ENCODE results near the gene AMDHD1. TPM values are rescaled to one million over a fixed set of nuclear protein-coding genes. Genes with fewer than 3 reads are reported as not detected.

AMDHD1 gene
- total and polyA plus RNA-seq, 4 experiments from 2014 or later: 0.29 to 2.3 (median 1.8) TPM; not detected in 1

DNA sequence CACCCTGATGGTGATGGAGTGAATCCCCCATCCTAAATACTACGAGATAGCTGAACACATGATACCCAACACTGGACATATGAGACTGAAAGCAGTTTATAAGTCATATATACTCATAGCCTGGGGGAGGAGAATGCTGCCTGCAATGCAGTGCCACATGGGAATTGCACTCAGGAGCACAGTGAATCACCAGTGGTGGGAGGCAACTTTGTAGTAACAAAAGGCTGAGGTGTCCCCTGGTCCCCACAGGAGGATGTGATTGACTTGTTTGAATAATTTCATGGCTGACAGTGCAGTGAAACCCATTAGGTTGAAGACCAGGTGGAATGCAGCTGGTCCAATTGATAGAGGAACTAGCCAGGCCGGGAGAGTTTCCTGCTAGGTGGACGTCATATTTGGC, 20.9 kb upstream of the AMDHD1 start:
- no peak overlapping the region for H3K4me3 ChIP-seq (ENCODE audit: low read length in 2 of 2)
- Mint-ChIP-seq H3K4me3 (no peak overlapping the region), H3K4me1 (no peaks in the 10 kb centered on the region), H3K27me3 (no peaks in the 10 kb centered on the region), H3K36me3 (no peaks in the 10 kb centered on the region), H3K27ac (no peak overlapping the region), H3K9me3 (peaks cover 0 to 14% (median 0%) of the 10 kb centered on the region in 8 donors)
- no peaks in the 10 kb centered on the region for H3K9me3 ChIP-seq (ENCODE audit: control insufficient read depth in 1 of 2, low read length in 2 of 2)
- no peaks in the 10 kb centered on the region for H3K36me3 ChIP-seq (ENCODE audit: insufficient read depth, low read length)
- POLR2A ChIA-PET (ENCODE audit: partially characterized antibody): no interaction called here
- no peak for DNase-seq
- CTCF ChIA-PET (ENCODE audit: partially characterized antibody): interaction anchor here (1.3 to 2.8 kb wide), 3 partner anchors 19 to 76 kb away, joined by 3 to 15 read pairs (median 4); partner anchors contain the start of gene AMDHD1
- intact Hi-C loops (cut with micrococcal nuclease): no loop called here
- H3K4me1 ChIP-seq (ENCODE audit: insufficient read depth, low read length): no peaks in the 10 kb centered on the region
- no peak overlapping the region for H3K27ac ChIP-seq (ENCODE audit: low read depth, low read length)
- no peaks in the 10 kb centered on the region for H3K27me3 ChIP-seq (ENCODE audit: insufficient read depth, low read length)

GRCh38 chr12:95940514-95940913, 2.6 kb upstream of the AMDHD1 start:
- peak overlapping the region in 2 of 7 donors; percentile 45 to 79 for H3K27ac Mint-ChIP-seq
- Histone ChIP-seq H3K4me1 (ENCODE audit: insufficient read depth, low read length) (peaks cover 12% of the 10 kb centered on the region), H3K27ac (ENCODE audit: low read depth, low read length) (no peak overlapping the region), H3K27me3 (ENCODE audit: insufficient read depth, low read length) (no peaks in the 10 kb centered on the region), H3K9me3 (ENCODE audit: control insufficient read depth in 1 of 2, low read length in 2 of 2) (no peaks in the 10 kb centered on the region), H3K36me3 (ENCODE audit: insufficient read depth, low read length) (no peaks in the 10 kb centered on the region), H3K4me3 (ENCODE audit: low read length in 2 of 2) (no peak overlapping the region)
- peak overlapping the region in 2 of 8 donors; percentile 4 to 48 for H3K4me3 Mint-ChIP-seq
- H3K4me1 Mint-ChIP-seq: peaks cover 5 to 12% (median 7%) of the 10 kb centered on the region in 4 donors
- POLR2A ChIA-PET (ENCODE audit: partially characterized antibody): no interaction called here
- no peaks in the 10 kb centered on the region for H3K9me3 Mint-ChIP-seq
- no peak for DNase-seq
- CTCF ChIA-PET (ENCODE audit: partially characterized antibody): interaction anchor here (0.6 to 2.7 kb wide), 2 partner anchors 22 to 518 kb away, joined by 4 to 13 read pairs; no protein-coding TSS in a partner anchor
- intact Hi-C loops (cut with micrococcal nuclease): no loop called here
- no peaks in the 10 kb centered on the region for H3K27me3 Mint-ChIP-seq
- peaks cover 0 to 5% of the 10 kb centered on the region in 2 donors for H3K36me3 Mint-ChIP-seq

DNA sequence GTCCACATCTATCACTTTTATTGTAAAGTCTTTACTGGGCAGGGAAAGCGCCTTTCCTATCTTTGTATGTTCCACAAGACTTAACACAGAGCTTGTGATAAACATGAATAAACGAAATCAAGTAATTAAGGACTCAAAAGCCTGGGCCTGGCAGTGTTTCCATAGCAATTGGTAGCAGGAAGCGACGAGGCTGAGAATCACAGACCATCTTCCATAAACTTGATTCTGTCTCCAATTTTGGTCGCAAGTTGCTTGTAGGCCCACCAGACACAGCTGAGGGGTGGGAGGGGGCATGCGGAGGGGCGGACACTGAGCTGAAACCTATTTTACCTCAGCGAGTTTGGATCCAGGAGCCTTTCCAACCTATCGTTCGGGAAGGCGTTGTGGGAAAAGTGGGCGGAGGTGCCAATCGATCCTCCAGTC, 1.0 kb upstream of the AMDHD1 start:
- Histone ChIP-seq H3K36me3 (ENCODE audit: insufficient read depth, low read length) (no peaks in the 10 kb centered on the region), H3K27ac (ENCODE audit: low read depth, low read length) (peak overlapping the region; percentile 70), H3K27me3 (ENCODE audit: insufficient read depth, low read length) (no peaks in the 10 kb centered on the region), H3K4me3 (ENCODE audit: low read length in 2 of 2) (peak overlapping the region; percentile 69 to 92), H3K9me3 (ENCODE audit: control insufficient read depth in 1 of 2, low read length in 2 of 2) (no peaks in the 10 kb centered on the region), H3K4me1 (ENCODE audit: insufficient read depth, low read length) (peaks cover 12% of the 10 kb centered on the region)
- Mint-ChIP-seq H3K27me3 (no peaks in the 10 kb centered on the region), H3K27ac (peak overlapping the region; percentile 18 to 93 (median 87)), H3K4me3 (peak overlapping the region; percentile 92 to 97 (median 95)), H3K4me1 (peaks cover 5 to 12% (median 7%) of the 10 kb centered on the region in 4 donors), H3K36me3 (peaks cover 0 to 5% of the 10 kb centered on the region in 2 donors), H3K9me3 (no peaks in the 10 kb centered on the region)
- peak in 2 of 5 donors; percentile 8 for DNase-seq
- CTCF ChIA-PET (ENCODE audit: partially characterized antibody): interaction anchor here (0.8 to 4.4 kb wide), 5 partner anchors 9 to 94 kb away, joined by 3 to 34 read pairs (median 6); partner anchors contain the start of genes HAL and LTA4H
- intact Hi-C loops (cut with micrococcal nuclease): loop anchor here (2.0 kb wide), 2 partner anchors 725 to 965 kb away; partner anchors contain the start of genes FGD6, NEDD1 and VEZT
- POLR2A ChIA-PET (ENCODE audit: partially characterized antibody): interaction anchor here (0.8 to 3.4 kb wide), 10 partner anchors 10 to 964 kb away, joined by 3 to 21 read pairs (median 6); partner anchors contain the start of genes LTA4H, METAP2, NEDD1 and SNRPF

DNA sequence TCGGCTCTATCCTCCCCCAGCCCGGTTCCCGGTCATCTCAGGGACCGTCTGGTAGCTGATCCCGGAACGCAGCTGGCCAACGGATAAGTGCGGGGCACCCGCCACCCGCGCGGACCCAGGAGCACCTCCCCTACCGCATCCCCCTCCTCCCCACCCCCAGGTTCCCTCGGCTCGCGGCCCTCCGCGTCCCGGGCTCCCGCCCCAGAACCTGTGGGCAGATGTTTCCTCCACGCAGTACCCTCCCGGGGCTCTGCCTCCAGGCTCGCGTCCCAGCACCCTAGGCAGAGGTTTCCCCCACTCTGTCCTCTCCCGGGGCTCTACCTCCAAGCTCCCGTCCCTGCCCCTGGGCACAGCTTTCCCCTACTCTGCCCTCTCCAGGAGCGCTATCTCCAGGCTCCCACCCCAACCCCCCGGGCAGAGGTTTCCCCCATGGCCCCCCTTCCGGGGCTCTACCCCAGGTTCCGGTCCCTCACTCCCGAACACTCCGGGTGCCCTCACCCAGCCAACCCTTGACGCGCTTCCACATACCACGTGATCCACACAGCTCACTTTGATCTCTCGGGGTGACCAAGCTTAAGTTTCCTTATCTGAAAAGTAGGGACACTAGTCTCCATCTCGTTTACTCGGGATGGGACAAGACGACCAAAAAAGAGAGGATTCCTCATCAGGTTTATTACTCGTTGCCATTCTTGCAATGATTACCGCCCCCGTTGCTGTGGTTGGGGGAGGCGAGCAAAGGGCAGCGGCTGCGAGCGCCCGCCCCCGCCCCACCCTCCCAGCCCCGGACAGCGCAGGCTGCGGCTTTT, 404 bp upstream of the AMDHD1 start, which contains the start of gene CCDC38:
Gene CCDC38 (minus strand): TSS at position 91 of the 806 bp plus-strand sequence. CDS start 6,105 bp downstream, outside the sequence.
- Histone ChIP-seq H3K4me1 (ENCODE audit: insufficient read depth, low read length) (peaks cover 12% of the 10 kb centered on the region), H3K4me3 (ENCODE audit: low read length in 2 of 2) (peak within 1 kb of the TSS; percentile 69 to 92), H3K36me3 (ENCODE audit: insufficient read depth, low read length) (no peaks in the 10 kb centered on the region), H3K27me3 (ENCODE audit: insufficient read depth, low read length) (no peaks in the 10 kb centered on the region), H3K9me3 (ENCODE audit: control insufficient read depth in 1 of 2, low read length in 2 of 2) (no peaks in the 10 kb centered on the region), H3K27ac (ENCODE audit: low read depth, low read length) (peak within 1 kb of the TSS; percentile 70)
- Mint-ChIP-seq H3K27me3 (no peaks in the 10 kb centered on the region), H3K4me1 (peaks cover 5 to 12% (median 7%) of the 10 kb centered on the region in 4 donors), H3K27ac (peak within 1 kb of the TSS; percentile 86 to 97 (median 93)), H3K9me3 (no peaks in the 10 kb centered on the region), H3K4me3 (peak within 1 kb of the TSS; percentile 92 to 97 (median 95)), H3K36me3 (peaks cover 0 to 5% of the 10 kb centered on the region in 2 donors)
- intact Hi-C loops (cut with micrococcal nuclease): loop anchor here (1.0 to 2.0 kb wide), 5 partner anchors 24 to 964 kb away; partner anchors contain the start of genes FGD6, LTA4H, NEDD1 and SNRPF
- peak; percentile 79 to 87 (median 84) for DNase-seq
- ChIA-PET POLR2A (ENCODE audit: partially characterized antibody) (interaction anchor here (0.7 to 3.4 kb wide), 15 partner anchors 9 to 964 kb away, joined by 3 to 21 read pairs (median 5); partner anchors contain the start of genes CDK17, LTA4H, METAP2 and NEDD1), CTCF (ENCODE audit: partially characterized antibody) (interaction anchor here (0.8 to 4.4 kb wide), 10 partner anchors 10 to 93 kb away, joined by 3 to 34 read pairs (median 6); partner anchors contain the start of genes HAL and LTA4H)

- Histone ChIP-seq H3K36me3 (ENCODE audit: insufficient read depth, low read length) (no peaks in the 10 kb centered on the region), H3K4me3 (ENCODE audit: low read length in 2 of 2) (no peak overlapping the region), H3K27me3 (ENCODE audit: insufficient read depth, low read length) (no peaks in the 10 kb centered on the region), H3K4me1 (ENCODE audit: insufficient read depth, low read length) (peaks cover 12% of the 10 kb centered on the region), H3K9me3 (ENCODE audit: control insufficient read depth in 1 of 2, low read length in 2 of 2) (no peaks in the 10 kb centered on the region), H3K27ac (ENCODE audit: low read depth, low read length) (no peak overlapping the region)
- Mint-ChIP-seq H3K4me3 (peak overlapping the region; percentile 85 to 96 (median 94)), H3K36me3 (peaks cover 0 to 5% of the 10 kb centered on the region in 2 donors), H3K27me3 (no peaks in the 10 kb centered on the region), H3K9me3 (no peaks in the 10 kb centered on the region), H3K4me1 (peaks cover 5 to 12% (median 7%) of the 10 kb centered on the region in 4 donors), H3K27ac (peak overlapping the region in 1 of 7 donors; percentile 72)
- POLR2A ChIA-PET (ENCODE audit: partially characterized antibody): interaction anchor here (1.3 to 3.4 kb wide), 4 partner anchors 11 to 470 kb away, joined by 3 to 21 read pairs (median 16); partner anchors contain the start of genes LTA4H and METAP2
- CTCF ChIA-PET (ENCODE audit: partially characterized antibody): interaction anchor here (0.9 to 4.4 kb wide), 8 partner anchors 9 to 84 kb away, joined by 3 to 34 read pairs (median 4); no protein-coding TSS in a partner anchor
- DNase-seq: no peak
- intact Hi-C loops (cut with micrococcal nuclease): no loop called here
These were observed 1.1 kb downstream of the AMDHD1 start for GRCh38 chr12:95944108-95944704.

DNA sequence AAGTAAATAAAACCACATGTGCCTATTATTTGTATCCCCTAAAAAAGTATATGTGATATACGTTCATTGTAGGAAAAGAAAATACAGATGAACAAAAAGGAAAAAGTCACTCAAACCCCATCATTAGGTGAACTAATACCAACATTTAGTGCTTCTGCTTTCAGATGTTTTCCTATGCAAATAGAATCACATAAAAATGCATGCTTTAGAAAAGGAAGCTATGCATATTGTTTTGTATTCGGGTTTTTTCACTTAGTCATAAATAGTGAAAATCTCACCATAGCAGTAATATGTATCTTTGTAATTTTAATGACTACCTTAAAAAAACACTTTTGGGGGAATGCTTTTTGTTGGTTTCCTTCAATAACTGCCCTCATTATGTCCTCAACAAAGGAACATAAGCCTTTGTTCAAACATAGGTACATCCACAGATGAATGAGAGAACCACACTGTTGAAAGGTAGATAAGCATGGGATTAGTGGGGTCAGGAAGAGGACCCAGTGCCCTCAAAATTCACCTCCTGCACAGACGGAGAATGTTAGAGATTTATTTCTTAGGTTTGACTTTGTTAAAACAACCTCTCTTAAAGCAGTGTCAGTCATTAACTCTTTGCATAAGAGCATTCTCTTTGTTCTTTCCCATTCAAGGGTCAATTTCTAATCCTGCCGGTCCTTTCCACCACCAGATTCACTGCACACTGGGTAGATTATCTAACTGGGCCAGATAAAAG, 6.5 kb downstream of the AMDHD1 start:
- H3K4me1 Mint-ChIP-seq: no peaks in the 10 kb centered on the region
- H3K27ac Mint-ChIP-seq: no peak overlapping the region
- CTCF ChIA-PET (ENCODE audit: partially characterized antibody): interaction anchor here (2.0 kb wide), 1 partner anchor 49 kb away, joined by 7 read pairs; no protein-coding TSS in a partner anchor
- H3K9me3 ChIP-seq (ENCODE audit: control insufficient read depth in 1 of 2, low read length in 2 of 2): no peaks in the 10 kb centered on the region
- H3K4me1 ChIP-seq (ENCODE audit: insufficient read depth, low read length): no peaks in the 10 kb centered on the region
- POLR2A ChIA-PET (ENCODE audit: partially characterized antibody): interaction anchor here (0.7 kb wide), 1 partner anchor 81 kb away, joined by 4 read pairs; no protein-coding TSS in a partner anchor
- no peaks in the 10 kb centered on the region for H3K36me3 ChIP-seq (ENCODE audit: insufficient read depth, low read length)
- DNase-seq: no peak
- intact Hi-C loops (cut with micrococcal nuclease): no loop called here
- no peak overlapping the region for H3K27ac ChIP-seq (ENCODE audit: low read depth, low read length)
- no peak overlapping the region for H3K4me3 ChIP-seq (ENCODE audit: low read length in 2 of 2)
- no peak overlapping the region for H3K4me3 Mint-ChIP-seq
- peaks cover 0 to 8% of the 10 kb centered on the region in 2 donors for H3K36me3 Mint-ChIP-seq
- H3K27me3 Mint-ChIP-seq: peaks cover 2 to 10% of the 10 kb centered on the region in 2 donors
- H3K27me3 ChIP-seq (ENCODE audit: insufficient read depth, low read length): no peaks in the 10 kb centered on the region
- peaks cover 0 to 4% (median 0%) of the 10 kb centered on the region in 8 donors for H3K9me3 Mint-ChIP-seq
